Endothelial cell of umbilical vein (primary cell): ENCODE measurements around the gene PGAP6. TPM values are rescaled to one million over a fixed set of nuclear protein-coding genes. Genes with fewer than 3 reads are reported as not detected.

Experiments used
- BruUV-seq: library from RNA; stranded (reverse); fragments of 400-500 nt; replicated peaks from 2 replicates; lab custom pipeline; 2021; lab: Mats Ljungman, UMichigan
- CTCF ChIA-PET: fragments of 300-600, 350-600 bp; sonication (Branson Sonifier 250); formaldehyde crosslinking; loops from one replicate; lab custom pipeline; 2021; ENCODE audit warnings: antibody characterized with exemption, inconsistent platforms; lab: Charles Lee
- POLR2A ChIA-PET: fragments of 300-600, 350-600 bp; sonication (Branson Sonifier 250); formaldehyde crosslinking; loops from one replicate; lab custom pipeline; 2021; ENCODE audit warnings: antibody characterized with exemption, inconsistent platforms; lab: Charles Lee
- DNase-seq: peaks from one replicate; pipeline ENCODE4 v3.0.0-alpha.2; 2011; ENCODE audit warnings: low read depth, low spot score
- FAIRE-seq: peaks from 2 replicates; lab custom pipeline; 2011; peaks lifted over from hg19 to GRCh38; lab: Jason Lieb, UNC
- H2AFZ ChIP-seq: 2 replicates; pipeline ENCODE4 v1.6.0; 2012; ENCODE audit warnings: low read depth, low read length, control low read depth, inconsistent platforms
- H3K27ac ChIP-seq: 2 replicates; pipeline ENCODE4 v1.5.1; 2011; ENCODE audit warnings: low read depth, mild to moderate bottlenecking, control low read depth, low read length, moderate library complexity; ENCODE audit not compliant: insufficient read depth
- H3K27me3 ChIP-seq, 2 experiments: 2 replicates each; pipeline versions ENCODE4 v1.6.0 to v1.6.1; 2011; ENCODE audit warnings: low read length in 2 of 2, mixed read lengths in 1 of 2; ENCODE audit not compliant: control insufficient read depth in 2 of 2, insufficient read depth in 2 of 2
- H3K36me3 ChIP-seq, 2 experiments: 2 replicates in 1 of 2; 3 replicates in 1 of 2; pipeline ENCODE4 v1.5.1; 2011; ENCODE audit warnings: low read length in 2 of 2, mild to moderate bottlenecking in 1 of 2, moderate library complexity in 1 of 2; ENCODE audit not compliant: control insufficient read depth in 2 of 2, insufficient read depth in 2 of 2; ENCODE audit errors: extremely low read depth in 1 of 2
- H3K4me1 ChIP-seq: 3 replicates; pipeline ENCODE4 v1.5.1; 2011; ENCODE audit warnings: mild to moderate bottlenecking, low read length; ENCODE audit not compliant: control insufficient read depth, insufficient read depth; ENCODE audit errors: extremely low read depth
- H3K4me2 ChIP-seq: 2 replicates; pipeline ENCODE4 v1.6.1; 2011; ENCODE audit warnings: low read length, control low read depth, mixed read lengths; ENCODE audit not compliant: insufficient read depth
- H3K4me3 ChIP-seq, 3 experiments: fragments of 200-600 bp in 1 of 3; sonication (generic), shearing (Covaris generic) in 1 of 3; replicated peaks in 1 of 3; 2 replicates each; pipeline ENCODE4 v1.5.1; 2011 to 2016; ENCODE audit warnings: control low read depth in 3 of 3, low read length in 3 of 3, mild to moderate bottlenecking in 2 of 3, inconsistent platforms in 1 of 3, low read depth in 1 of 3, moderate library complexity in 1 of 3; ENCODE audit not compliant: insufficient read depth in 1 of 3
- H3K79me2 ChIP-seq: 2 replicates; pipeline ENCODE4 v1.6.0; 2012; ENCODE audit warnings: low read length, inconsistent platforms; ENCODE audit not compliant: control insufficient read depth, insufficient read depth
- H3K9ac ChIP-seq: replicated peaks from 2 replicates; pipeline ENCODE3; 2011; ENCODE audit warnings: low read length, control low read depth; ENCODE audit not compliant: insufficient read depth; ENCODE audit errors: extremely low read depth
- H3K9me1 ChIP-seq: replicated peaks from 3 replicates; pipeline ENCODE4 v1.6.0; 2011; ENCODE audit warnings: mild to moderate bottlenecking, low read length; ENCODE audit not compliant: control insufficient read depth, insufficient read depth; ENCODE audit errors: extremely low read depth
- H3K9me3 ChIP-seq: replicated peaks from 2 replicates; pipeline ENCODE4 v1.5.1; 2012; ENCODE audit warnings: low read length, inconsistent platforms; ENCODE audit not compliant: control insufficient read depth, insufficient read depth
- H4K20me1 ChIP-seq: replicated peaks from 2 replicates; pipeline ENCODE3; 2011; ENCODE audit warnings: mild to moderate bottlenecking, low read length; ENCODE audit not compliant: control insufficient read depth, insufficient read depth; ENCODE audit errors: extremely low read depth
- CTCF ChIP-seq, 2 donors: IDR thresholded peaks; 1 replicate in 1 of 2; 2 replicates in 1 of 2; pipeline ENCODE4 v1.5.1; 2011; ENCODE audit warnings: low read length in 2 of 2, mild to moderate bottlenecking in 2 of 2, moderate library complexity in 2 of 2, control low read depth in 1 of 2, inconsistent platforms in 1 of 2, low read depth in 1 of 2; ENCODE audit not compliant: insufficient read depth in 1 of 2; ENCODE audit errors: extremely low read depth in 1 of 2
- EZH2 ChIP-seq: IDR thresholded peaks from 2 replicates; pipeline ENCODE4 v1.6.1; 2012; ENCODE audit warnings: borderline replicate concordance, low read depth, mild to moderate bottlenecking, moderate library complexity, low read length, inconsistent platforms; ENCODE audit not compliant: severe bottlenecking
- FOS ChIP-seq: IDR thresholded peaks from 2 replicates; pipeline ENCODE4 v1.6.1; 2011; ENCODE audit warnings: mild to moderate bottlenecking, low read length, moderate library complexity, borderline replicate concordance; ENCODE audit not compliant: insufficient read depth
- GATA2 ChIP-seq: IDR thresholded peaks from 2 replicates; pipeline ENCODE4 v1.7.0; 2011; ENCODE audit warnings: low read depth, mild to moderate bottlenecking, moderate library complexity, mixed read lengths, low read length; ENCODE audit not compliant: insufficient read length, insufficient read depth
- JUN ChIP-seq: IDR thresholded peaks from 2 replicates; pipeline ENCODE4 v1.6.1; 2011; ENCODE audit warnings: borderline replicate concordance, low read depth; ENCODE audit not compliant: insufficient read length, insufficient read depth
- MAX ChIP-seq: IDR thresholded peaks from 2 replicates; pipeline ENCODE4 v1.6.1; 2011; ENCODE audit not compliant: insufficient read depth, insufficient read length
- MYC ChIP-seq: IDR thresholded peaks from one replicate; pipeline ENCODE4 v1.6.1; 2011; ENCODE audit warnings: mild to moderate bottlenecking, low read depth, low read length
- POLR2A ChIP-seq: IDR thresholded peaks from 2 replicates; pipeline ENCODE4 v1.6.1; 2012; ENCODE audit warnings: low read depth, mild to moderate bottlenecking, control low read depth, low read length
- POLR2AphosphoS5 ChIP-seq: IDR thresholded peaks from 2 replicates; pipeline ENCODE4 v1.6.1; 2012; ENCODE audit warnings: low read depth, mild to moderate bottlenecking, control low read depth, low read length, moderate library complexity; ENCODE audit not compliant: insufficient read depth
- dilution Hi-C: fragments of 300-500 bp; cut with MboI; formaldehyde crosslinking; loops from one replicate; pipeline ENCODE4 v1.15.0; 2019; ENCODE audit warnings: low sequenced_read_pairs; ENCODE audit not compliant: extremely low pct_ligation_motif_present
- intact Hi-C: fragments of 100-400 bp; cut with micrococcal nuclease; formaldehyde crosslinking; loops from one replicate; pipeline ENCODE4 v1.10.0; 2022
- polyA plus RNA-seq, 4 experiments: library from polyadenylated mRNA; depleted of rRNA in 3 of 4; stranded (reverse) in 3 of 4; unstranded in 1 of 4; fragments of >200 nt; gene quantifications; 2 replicates each; pipeline versions ENCODE4 v1.2.1 to v1.2.3, GENCODE V29; 2011 to 2012; ENCODE audit warnings: missing spikeins in 1 of 4
- total RNA-seq: library from RNA; stranded (reverse); gene quantifications from 2 replicates; pipeline ENCODE4 v1.2.3, GENCODE V29; 2021

The PGAP6 gene
- total and polyA plus RNA-seq, 2 donors (not counting 3 experiments of a cell fraction or from before 2014, with no cell fraction given) = 89.8 to 365 TPM

DNA sequence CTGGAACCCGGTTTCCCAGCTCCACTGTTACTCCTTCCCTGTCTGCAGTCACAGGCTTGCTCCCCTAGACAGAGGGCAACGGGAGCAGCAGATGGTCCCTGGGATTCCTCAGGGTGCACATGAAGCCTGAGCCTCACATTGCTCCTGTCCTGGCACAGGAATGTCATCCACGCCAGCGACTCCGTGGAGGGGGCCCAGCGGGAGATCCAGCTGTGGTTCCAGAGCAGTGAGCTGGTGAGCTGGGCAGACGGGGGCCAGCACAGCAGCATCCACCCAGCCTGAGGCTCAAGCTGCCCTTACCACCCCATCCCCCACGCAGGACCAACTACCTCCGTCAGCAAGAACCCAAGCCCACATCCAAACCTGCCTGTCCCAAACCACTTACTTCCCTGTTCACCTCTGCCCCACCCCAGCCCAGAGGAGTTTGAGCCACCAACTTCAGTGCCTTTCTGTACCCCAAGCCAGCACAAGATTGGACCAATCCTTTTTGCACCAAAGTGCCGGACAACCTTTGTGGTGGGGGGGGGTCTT lies 18.3 kb upstream of the PGAP6 start:
- POLR2A ChIA-PET = no interaction called here
- intact Hi-C loops (no loop called here), dilution Hi-C loops (no loop called here)
- H3K9me3 ChIP-seq = no peaks in the 10 kb centered on the region
- TSS peak; percentile 15 for BruUV-seq
- DNase-seq (no peak), FAIRE-seq (no peak)
- no peak overlapping the region for H3K27ac ChIP-seq
- peaks cover 0 to 7% of the 10 kb centered on the region in 2 experiments for H3K36me3 ChIP-seq
- peaks cover 5% of the 10 kb centered on the region for H3K79me2 ChIP-seq
- H3K4me1 ChIP-seq = peaks cover 13% of the 10 kb centered on the region
- no peaks in the 10 kb centered on the region for H3K9me1 ChIP-seq
- TF ChIP-seq JUN (no peak), POLR2A (no peak), EZH2 (no peak), CTCF (IDR thresholded peaks at IDR 0.05; ENCODE audit: extremely low read depth in 1 of 2, insufficient read depth in 1 of 2, low read depth in 1 of 2, low read length in 2 of 2) (no peak), POLR2AphosphoS5 (no peak), FOS (no peak), MYC (no peak), GATA2 (no peak), MAX (no peak)
- no peaks in the 10 kb centered on the region for H3K27me3 ChIP-seq
- H3K4me2 ChIP-seq = peak overlapping the region; percentile 59
- H2AFZ ChIP-seq = no peak overlapping the region
- H4K20me1 ChIP-seq = no peaks in the 10 kb centered on the region
- CTCF ChIA-PET = interaction anchor here (0.9 to 1.6 kb wide), 2 partner anchors 9 to 96 kb away, joined by 4 read pairs; no protein-coding TSS in a partner anchor
- H3K9ac ChIP-seq = peak overlapping the region; percentile 60
- peak overlapping the region in 1 of 3 experiments; percentile 74 for H3K4me3 ChIP-seq
